GOT3 (cell line): ENCODE results near the gene USB1.

ENCODE experiments used
- DNase-seq: peaks from one replicate; lab custom pipeline; 2025; ENCODE audit warnings: mixed read lengths; lab: John Stamatoyannopoulos, UW

The USB1 gene

GRCh38 chr16:58034128-58034685 lies 33.0 kb downstream of the USB1 start:
- DNase-seq: no peak

GRCh38 chr16:58034774-58035173 lies 33.6 kb downstream of the USB1 start:
- no peak for DNase-seq

GRCh38 chr16:58035356-58036170 lies 34.4 kb downstream of the USB1 start:
- DNase-seq: no peak

GRCh38 chr16:58036943-58037342 lies 35.7 kb downstream of the USB1 start:
- no peak for DNase-seq

- no peak for DNase-seq
Measured at GRCh38 chr16:58037365-58038057, 36.3 kb downstream of the USB1 start.

- DNase-seq: no peak
Measured at GRCh38 chr16:58038219-58038641, 37.0 kb downstream of the USB1 start.

- no peak for DNase-seq
Measured at GRCh38 chr16:58039829-58040495, 38.8 kb downstream of the USB1 start.

GRCh38 chr16:58040496-58040846 lies 39.3 kb downstream of the USB1 start:
- no peak for DNase-seq

- DNase-seq: no peak
Measured at GRCh38 chr16:58040945-58041627, 39.9 kb downstream of the USB1 start.

GRCh38 chr16:58041628-58041955 lies 40.4 kb downstream of the USB1 start:
- DNase-seq: no peak

GRCh38 chr16:58042001-58042885 lies 41.0 kb downstream of the USB1 start:
- DNase-seq: no peak

- DNase-seq: no peak
Measured at GRCh38 chr16:58042886-58043515, 41.8 kb downstream of the USB1 start.

- DNase-seq: no peak
Measured at GRCh38 chr16:58043571-58044155, 42.5 kb downstream of the USB1 start.

- DNase-seq: no peak
Measured at GRCh38 chr16:58044266-58045019, 43.2 kb downstream of the USB1 start.

- no peak for DNase-seq
Measured at GRCh38 chr16:58045096-58045495, 43.9 kb downstream of the USB1 start.

GRCh38 chr16:58046054-58046881 lies 45.1 kb downstream of the USB1 start:
- DNase-seq: no peak

- DNase-seq: no peak
Measured at GRCh38 chr16:58046936-58047335, 45.7 kb downstream of the USB1 start.

GRCh38 chr16:58047557-58048348 lies 46.5 kb downstream of the USB1 start:
- no peak for DNase-seq
